Panc1 (cell line): Measurements from ENCODE around the gene ERP29. TPM values are rescaled to one million over a fixed set of nuclear protein-coding genes. Genes with fewer than 3 reads are reported as not detected.

Experiments
- ATAC-seq: fragments of 200-7000 bp; cut with Tn5 transposase; 2 replicates; pipeline ENCODE4 v1.9.1; 2020; ENCODE audit warnings: mild to moderate bottlenecking, moderate library complexity
- BruUV-seq: library from RNA; stranded (reverse); fragments of 400-500 nt; replicated peaks from 2 replicates; lab custom pipeline; 2021; lab: Mats Ljungman, UMichigan
- CTCF ChIA-PET: fragments of 300-600 bp; sonication (Branson Sonifier 250); formaldehyde crosslinking; loops from one replicate; lab custom pipeline; 2022; ENCODE audit warnings: antibody characterized with exemption; lab: Charles Lee
- POLR2A ChIA-PET: fragments of 300-600 bp; sonication (Branson Sonifier 250); formaldehyde crosslinking; loops from one replicate; lab custom pipeline; 2022; ENCODE audit warnings: antibody characterized with exemption; lab: Charles Lee
- DNase-seq: peaks from one replicate; pipeline ENCODE4 v3.0.0-alpha.2; 2010; ENCODE audit warnings: low read depth, low spot score
- H3K27ac ChIP-seq: 2 replicates; pipeline ENCODE4 v1.5.1; 2011; ENCODE audit warnings: mild to moderate bottlenecking, low read length, inconsistent platforms
- H3K27me3 ChIP-seq: fragments of 200-500 bp; sonication (Bioruptor generic); 2 replicates; pipeline ENCODE4 v1.6.0; 2014; ENCODE audit warnings: low read length, inconsistent platforms; ENCODE audit not compliant: control insufficient read depth, insufficient read depth
- H3K36me3 ChIP-seq: fragments of 200-500 bp; sonication (Bioruptor generic); 2 replicates; pipeline ENCODE4 v1.5.1; 2014; ENCODE audit warnings: inconsistent platforms, mild to moderate bottlenecking, low read length, moderate library complexity; ENCODE audit not compliant: control insufficient read depth, insufficient read depth
- H3K4me1 ChIP-seq: 2 replicates; pipeline ENCODE4 v1.5.1; 2011; ENCODE audit warnings: inconsistent platforms, mild to moderate bottlenecking, low read length, moderate library complexity; ENCODE audit not compliant: control insufficient read depth, insufficient read depth
- H3K4me3 ChIP-seq, 2 experiments: 2 replicates each; pipeline ENCODE4 v1.5.1; 2011 to 2012; ENCODE audit warnings: low read depth in 2 of 2, low read length in 2 of 2, mild to moderate bottlenecking in 2 of 2, inconsistent platforms in 1 of 2, moderate library complexity in 1 of 2
- H3K9me3 ChIP-seq: fragments of 200-500 bp; sonication (Bioruptor generic); 2 replicates; pipeline ENCODE4 v1.5.1; 2014; ENCODE audit warnings: low read depth, mild to moderate bottlenecking, inconsistent platforms, low read length, moderate library complexity; ENCODE audit not compliant: control insufficient read depth, insufficient read depth
- CTCF ChIP-seq: fragments of 450-650 bp; IDR thresholded peaks from 2 replicates; pipeline ENCODE4 v1.5.1; 2017; ENCODE audit warnings: mild to moderate bottlenecking
- POLR2AphosphoS5 ChIP-seq: IDR thresholded peaks from 2 replicates; pipeline ENCODE4 v1.6.1; 2012; ENCODE audit warnings: mild to moderate bottlenecking, low read depth, low read length, moderate library complexity
- SIN3A ChIP-seq: IDR thresholded peaks from 2 replicates; pipeline ENCODE4 v1.6.1; 2012; ENCODE audit warnings: low read depth, mild to moderate bottlenecking, low read length, moderate library complexity, borderline replicate concordance; ENCODE audit not compliant: insufficient read depth
- TCF7L2 ChIP-seq: IDR thresholded peaks from 2 replicates; pipeline ENCODE4 v1.6.1; 2011; ENCODE audit warnings: mild to moderate bottlenecking, low read depth, low read length, inconsistent platforms
- in situ Hi-C: cut with HindIII; loops from 2 replicates; pipeline ENCODE4 v1.10.0; 2016; ENCODE audit warnings: low sequenced_read_pairs, low pct_unique_long_range_greater_than_20kb
- intact Hi-C: fragments of 100-400 bp; cut with micrococcal nuclease; formaldehyde crosslinking; loops from one replicate; pipeline ENCODE4 v1.10.0; 2022; ENCODE audit not compliant: unreplicated experiment
- total RNA-seq: library from RNA; stranded (reverse); gene quantifications from one replicate; pipeline ENCODE4 v1.2.1, GENCODE V29; 2021; ENCODE audit not compliant: unreplicated experiment
- TF ChIP-seq, protein P1 (sequence below), 2 experiments: IDR thresholded peaks; 2 replicates each; pipeline ENCODE4 v1.6.1; 2011 to 2012; ENCODE audit warnings: low read depth in 2 of 2, control low read depth in 1 of 2, low read length in 1 of 2, mild to moderate bottlenecking in 1 of 2, moderate library complexity in 1 of 2; ENCODE audit not compliant: insufficient read depth in 1 of 2

The ERP29 gene
- total RNA-seq, 1 experiment from 2014 or later, result 69.7 TPM

GRCh38 chr12:112020947-112021457, 7.8 kb downstream of the ERP29 start:
- Histone ChIP-seq H3K4me3 (no peak overlapping the region), H3K4me1 (peaks cover 9% of the 10 kb centered on the region), H3K9me3 (no peaks in the 10 kb centered on the region), H3K27me3 (no peaks in the 10 kb centered on the region), H3K36me3 (peaks cover 13% of the 10 kb centered on the region), H3K27ac (no peak overlapping the region)
- no TSS peak for BruUV-seq
- in situ Hi-C loops (no loop called here), intact Hi-C loops (no loop called here)
- CTCF ChIA-PET, result interaction anchor here (0.5 kb wide), 1 partner anchor 76 kb away, joined by 4 read pairs; no protein-coding TSS in a partner anchor
- ATAC-seq (no peak), DNase-seq (no peak)
- no peak for TF ChIP-seq SIN3A
- peak; percentile 35; the same call in 1 of the 2 replicates for TF ChIP-seq POLR2AphosphoS5
- POLR2A ChIA-PET, result interaction anchor here (0.6 kb wide), 1 partner anchor 79 kb away, joined by 13 read pairs; no protein-coding TSS in a partner anchor

GRCh38 chr12:112022241-112023016, 9.2 kb downstream of the ERP29 start:
- ATAC-seq (peak; percentile 31; the same call in 1 of the 2 replicates), DNase-seq (no peak)
- Histone ChIP-seq H3K27me3 (no peaks in the 10 kb centered on the region), H3K9me3 (no peaks in the 10 kb centered on the region), H3K4me3 (no peak overlapping the region), H3K27ac (no peak overlapping the region), H3K36me3 (peaks cover 13% of the 10 kb centered on the region), H3K4me1 (peaks cover 9% of the 10 kb centered on the region)
- peak; percentile 59; the same call in 1 of the 2 replicates for TF ChIP-seq POLR2AphosphoS5
- no peak for TF ChIP-seq CTCF
- TF ChIP-seq SIN3A, result no peak
- TF ChIP-seq, protein P1, sequence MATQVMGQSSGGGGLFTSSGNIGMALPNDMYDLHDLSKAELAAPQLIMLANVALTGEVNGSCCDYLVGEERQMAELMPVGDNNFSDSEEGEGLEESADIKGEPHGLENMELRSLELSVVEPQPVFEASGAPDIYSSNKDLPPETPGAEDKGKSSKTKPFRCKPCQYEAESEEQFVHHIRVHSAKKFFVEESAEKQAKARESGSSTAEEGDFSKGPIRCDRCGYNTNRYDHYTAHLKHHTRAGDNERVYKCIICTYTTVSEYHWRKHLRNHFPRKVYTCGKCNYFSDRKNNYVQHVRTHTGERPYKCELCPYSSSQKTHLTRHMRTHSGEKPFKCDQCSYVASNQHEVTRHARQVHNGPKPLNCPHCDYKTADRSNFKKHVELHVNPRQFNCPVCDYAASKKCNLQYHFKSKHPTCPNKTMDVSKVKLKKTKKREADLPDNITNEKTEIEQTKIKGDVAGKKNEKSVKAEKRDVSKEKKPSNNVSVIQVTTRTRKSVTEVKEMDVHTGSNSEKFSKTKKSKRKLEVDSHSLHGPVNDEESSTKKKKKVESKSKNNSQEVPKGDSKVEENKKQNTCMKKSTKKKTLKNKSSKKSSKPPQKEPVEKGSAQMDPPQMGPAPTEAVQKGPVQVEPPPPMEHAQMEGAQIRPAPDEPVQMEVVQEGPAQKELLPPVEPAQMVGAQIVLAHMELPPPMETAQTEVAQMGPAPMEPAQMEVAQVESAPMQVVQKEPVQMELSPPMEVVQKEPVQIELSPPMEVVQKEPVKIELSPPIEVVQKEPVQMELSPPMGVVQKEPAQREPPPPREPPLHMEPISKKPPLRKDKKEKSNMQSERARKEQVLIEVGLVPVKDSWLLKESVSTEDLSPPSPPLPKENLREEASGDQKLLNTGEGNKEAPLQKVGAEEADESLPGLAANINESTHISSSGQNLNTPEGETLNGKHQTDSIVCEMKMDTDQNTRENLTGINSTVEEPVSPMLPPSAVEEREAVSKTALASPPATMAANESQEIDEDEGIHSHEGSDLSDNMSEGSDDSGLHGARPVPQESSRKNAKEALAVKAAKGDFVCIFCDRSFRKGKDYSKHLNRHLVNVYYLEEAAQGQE (IDR thresholded peaks at IDR 0.05; ENCODE audit: insufficient read depth in 1 of 2, low read depth in 2 of 2, low read length in 1 of 2), result no peak
- no peak for TF ChIP-seq TCF7L2
- ChIA-PET POLR2A (interaction anchor here (0.6 to 0.7 kb wide), 2 partner anchors 11 to 37 kb away, joined by 3 read pairs; no protein-coding TSS in a partner anchor), CTCF (no interaction called here)
- BruUV-seq, result TSS peak; percentile 97
- intact Hi-C loops (no loop called here), in situ Hi-C loops (no loop called here)
